Right hindlimb (tissue), 1 donor: ENCODE data around the gene STK32B.

Source experiments
- DNase-seq: peaks from one replicate; pipeline ENCODE4 v3.0.0-alpha.2; 2018

The STK32B gene

GRCh38 chr4:5072948-5073347 lies 21.7 kb downstream of the STK32B start:
- DNase-seq, result no peak

GRCh38 chr4:5078009-5078408 lies 26.7 kb downstream of the STK32B start:
- DNase-seq, result no peak

- DNase-seq, result no peak
Measured at GRCh38 chr4:5079581-5079980, 28.3 kb downstream of the STK32B start.

GRCh38 chr4:5081441-5081999 lies 30.2 kb downstream of the STK32B start:
- DNase-seq, result no peak

- DNase-seq, result no peak
Measured at GRCh38 chr4:5082376-5082775, 31.1 kb downstream of the STK32B start.

- DNase-seq, result no peak
Measured at GRCh38 chr4:5084911-5085475, 33.7 kb downstream of the STK32B start.

GRCh38 chr4:5086535-5086934 lies 35.3 kb downstream of the STK32B start:
- DNase-seq, result no peak

GRCh38 chr4:5096261-5096660 lies 45.0 kb downstream of the STK32B start:
- no peak for DNase-seq

GRCh38 chr4:5098176-5098575 lies 46.9 kb downstream of the STK32B start:
- no peak for DNase-seq

GRCh38 chr4:5100336-5100735 lies 49.1 kb downstream of the STK32B start:
- no peak for DNase-seq

- DNase-seq, result no peak
Measured at GRCh38 chr4:5100986-5101385, 49.7 kb downstream of the STK32B start.

GRCh38 chr4:5101571-5101970 lies 50.3 kb downstream of the STK32B start:
- DNase-seq, result no peak

GRCh38 chr4:5110901-5111300 lies 59.6 kb downstream of the STK32B start:
- no peak for DNase-seq

GRCh38 chr4:5112333-5113095 lies 61.2 kb downstream of the STK32B start:
- DNase-seq, result no peak

- peak; percentile 28 for DNase-seq
Measured at GRCh38 chr4:5114950-5115349, 63.7 kb downstream of the STK32B start.

GRCh38 chr4:5118091-5118786 lies 67.0 kb downstream of the STK32B start:
- DNase-seq, result no peak

GRCh38 chr4:5118994-5119835 lies 67.9 kb downstream of the STK32B start:
- peak; percentile 37 for DNase-seq

- DNase-seq, result no peak
Measured at GRCh38 chr4:5120067-5120466, 68.8 kb downstream of the STK32B start.

- no peak for DNase-seq
Measured at GRCh38 chr4:5120468-5120867, 69.2 kb downstream of the STK32B start.

- no peak for DNase-seq
Measured at GRCh38 chr4:5122114-5122513, 70.8 kb downstream of the STK32B start.

- no peak for DNase-seq
Measured at GRCh38 chr4:5124876-5125275, 73.6 kb downstream of the STK32B start.

GRCh38 chr4:5125321-5125720 lies 74.0 kb downstream of the STK32B start:
- DNase-seq, result peak; percentile 62

GRCh38 chr4:5126231-5126630 lies 75.0 kb downstream of the STK32B start:
- DNase-seq, result peak; percentile 47
